Tibial nerve (tissue), 4 donors: ENCODE measurements around the gene SEC23IP.

Source experiments
- CTCF ChIP-seq, 5 experiments: fragments of 200-600 bp in 3 of 5; fragments of 450-650 bp in 2 of 5; sonication (generic) in 3 of 5; IDR thresholded peaks; one replicate each; pipeline ENCODE4 v1.5.1; 2016 to 2019; ENCODE audit warnings: antibody characterized with exemption in 5 of 5, mild to moderate bottlenecking in 3 of 5, moderate library complexity in 2 of 5
- EP300 ChIP-seq, 2 donors: sonication (generic); formaldehyde crosslinking; IDR thresholded peaks; one replicate each; pipeline ENCODE4 v1.6.1; 2017; ENCODE audit warnings: antibody characterized with exemption in 2 of 2, mild to moderate bottlenecking in 1 of 2
- POLR2A ChIP-seq, 2 donors: fragments of 450-650 bp; IDR thresholded peaks; one replicate each; pipeline ENCODE4 v1.6.1; 2017; ENCODE audit warnings: antibody characterized with exemption in 2 of 2, mild to moderate bottlenecking in 2 of 2, moderate library complexity in 2 of 2

GRCh38 chr10:119970107-119970506, 77.6 kb downstream of the SEC23IP start:
- TF ChIP-seq CTCF (IDR thresholded peaks at IDR 0.05), result no peak
- no peak for TF ChIP-seq EP300 (IDR thresholded peaks at IDR 0.05)
- no peak for TF ChIP-seq POLR2A (IDR thresholded peaks at IDR 0.05)
